ENCODE results near the gene CCDC167.

Gene CCDC167

DNA sequence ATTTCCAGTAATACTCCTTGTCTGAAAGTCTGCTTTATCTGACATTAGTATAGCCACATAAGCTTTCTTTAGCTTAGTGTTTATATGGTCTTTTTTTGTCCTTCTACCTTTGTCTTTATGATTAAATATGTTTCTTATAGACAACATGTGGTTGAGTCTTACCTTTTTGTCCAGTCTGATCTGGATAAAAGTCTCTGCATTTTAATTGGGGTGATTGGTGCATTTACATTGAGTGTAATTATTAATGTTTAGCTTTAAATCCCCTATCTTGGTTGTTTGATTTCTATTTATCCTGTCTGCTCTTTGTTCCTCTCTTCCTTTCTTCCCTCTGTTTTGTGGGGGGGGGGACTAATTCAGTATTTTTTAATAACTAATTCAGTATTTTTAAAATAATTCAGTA lies 32.0 kb downstream of the CCDC167 start:
- Histone ChIP-seq H3K36me3 (peaks cover 61% of the 10 kb centered on the region), H3K9me3 (ENCODE audit: severe bottlenecking) (peaks cover 5% of the 10 kb centered on the region), H3K27ac (no peak overlapping the region), H3K27me3 (ENCODE audit: insufficient read depth, low read depth, severe bottlenecking) (no peaks in the 10 kb centered on the region), H3K4me3 (ENCODE audit: low read depth, low read length) (no peak overlapping the region)
- DNase-seq = no peak
- TF ChIP-seq, protein P1, sequence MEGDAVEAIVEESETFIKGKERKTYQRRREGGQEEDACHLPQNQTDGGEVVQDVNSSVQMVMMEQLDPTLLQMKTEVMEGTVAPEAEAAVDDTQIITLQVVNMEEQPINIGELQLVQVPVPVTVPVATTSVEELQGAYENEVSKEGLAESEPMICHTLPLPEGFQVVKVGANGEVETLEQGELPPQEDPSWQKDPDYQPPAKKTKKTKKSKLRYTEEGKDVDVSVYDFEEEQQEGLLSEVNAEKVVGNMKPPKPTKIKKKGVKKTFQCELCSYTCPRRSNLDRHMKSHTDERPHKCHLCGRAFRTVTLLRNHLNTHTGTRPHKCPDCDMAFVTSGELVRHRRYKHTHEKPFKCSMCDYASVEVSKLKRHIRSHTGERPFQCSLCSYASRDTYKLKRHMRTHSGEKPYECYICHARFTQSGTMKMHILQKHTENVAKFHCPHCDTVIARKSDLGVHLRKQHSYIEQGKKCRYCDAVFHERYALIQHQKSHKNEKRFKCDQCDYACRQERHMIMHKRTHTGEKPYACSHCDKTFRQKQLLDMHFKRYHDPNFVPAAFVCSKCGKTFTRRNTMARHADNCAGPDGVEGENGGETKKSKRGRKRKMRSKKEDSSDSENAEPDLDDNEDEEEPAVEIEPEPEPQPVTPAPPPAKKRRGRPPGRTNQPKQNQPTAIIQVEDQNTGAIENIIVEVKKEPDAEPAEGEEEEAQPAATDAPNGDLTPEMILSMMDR (IDR thresholded peaks at IDR 0.05; ENCODE audit: low read depth, low read length) = no peak

DNA sequence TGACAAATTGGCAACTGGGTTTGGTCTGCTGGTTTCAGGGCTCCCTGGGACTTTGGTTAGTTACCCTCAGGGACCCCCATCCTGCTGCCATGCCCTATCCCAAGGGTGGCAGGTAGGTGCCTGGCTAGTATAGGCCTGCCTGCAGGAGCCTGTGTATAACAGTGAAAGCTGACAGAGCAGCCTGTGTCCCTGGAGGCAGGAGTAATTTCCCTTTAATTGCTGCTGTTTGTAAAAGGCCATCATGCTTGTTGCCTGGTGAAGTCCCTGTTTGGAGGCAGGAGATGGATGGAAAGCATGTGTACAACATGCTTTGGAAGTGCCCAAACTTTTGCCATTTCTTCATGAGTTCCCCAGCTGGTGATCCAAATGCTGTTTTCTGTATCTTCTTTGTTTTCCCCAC lies 36.6 kb downstream of the CCDC167 start:
- DNase-seq = no peak
- Histone ChIP-seq H3K27me3 (ENCODE audit: insufficient read depth, low read depth, severe bottlenecking) (no peaks in the 10 kb centered on the region), H3K36me3 (peaks cover 71% of the 10 kb centered on the region), H3K4me3 (ENCODE audit: low read depth, low read length) (no peak overlapping the region), H3K27ac (no peak overlapping the region), H3K9me3 (ENCODE audit: severe bottlenecking) (no peaks in the 10 kb centered on the region)
- TF ChIP-seq, protein P1 (IDR thresholded peaks at IDR 0.05; ENCODE audit: low read depth, low read length) = no peak

DNA sequence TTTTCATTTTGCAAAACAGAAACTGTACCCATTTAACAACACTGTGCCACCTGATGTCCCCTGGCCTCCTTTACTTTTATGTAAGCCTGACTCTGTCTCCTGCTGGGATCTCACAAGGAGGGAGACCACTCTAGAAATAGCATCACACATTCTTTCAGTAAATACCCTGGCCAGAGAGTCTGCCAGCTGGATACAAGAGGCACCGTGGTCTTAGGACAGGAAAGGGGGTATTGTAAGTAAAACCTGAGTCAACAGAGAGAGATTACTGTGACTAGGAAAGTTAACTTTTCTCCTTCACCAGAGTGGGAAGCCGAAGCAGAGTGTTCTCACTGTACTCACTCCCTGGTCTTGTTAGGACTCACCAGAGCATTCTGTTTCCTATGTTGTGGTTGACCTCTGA lies 38.9 kb downstream of the CCDC167 start:
- TF ChIP-seq, protein P1 (IDR thresholded peaks at IDR 0.05; ENCODE audit: low read depth, low read length) = no peak
- H3K36me3 ChIP-seq = peaks cover 71% of the 10 kb centered on the region
- no peak overlapping the region for H3K4me3 ChIP-seq (ENCODE audit: low read depth, low read length)
- H3K9me3 ChIP-seq (ENCODE audit: severe bottlenecking) = no peaks in the 10 kb centered on the region
- H3K27ac ChIP-seq = peak overlapping the region; percentile 52
- H3K27me3 ChIP-seq (ENCODE audit: insufficient read depth, low read depth, severe bottlenecking) = no peaks in the 10 kb centered on the region
- DNase-seq = no peak

DNA sequence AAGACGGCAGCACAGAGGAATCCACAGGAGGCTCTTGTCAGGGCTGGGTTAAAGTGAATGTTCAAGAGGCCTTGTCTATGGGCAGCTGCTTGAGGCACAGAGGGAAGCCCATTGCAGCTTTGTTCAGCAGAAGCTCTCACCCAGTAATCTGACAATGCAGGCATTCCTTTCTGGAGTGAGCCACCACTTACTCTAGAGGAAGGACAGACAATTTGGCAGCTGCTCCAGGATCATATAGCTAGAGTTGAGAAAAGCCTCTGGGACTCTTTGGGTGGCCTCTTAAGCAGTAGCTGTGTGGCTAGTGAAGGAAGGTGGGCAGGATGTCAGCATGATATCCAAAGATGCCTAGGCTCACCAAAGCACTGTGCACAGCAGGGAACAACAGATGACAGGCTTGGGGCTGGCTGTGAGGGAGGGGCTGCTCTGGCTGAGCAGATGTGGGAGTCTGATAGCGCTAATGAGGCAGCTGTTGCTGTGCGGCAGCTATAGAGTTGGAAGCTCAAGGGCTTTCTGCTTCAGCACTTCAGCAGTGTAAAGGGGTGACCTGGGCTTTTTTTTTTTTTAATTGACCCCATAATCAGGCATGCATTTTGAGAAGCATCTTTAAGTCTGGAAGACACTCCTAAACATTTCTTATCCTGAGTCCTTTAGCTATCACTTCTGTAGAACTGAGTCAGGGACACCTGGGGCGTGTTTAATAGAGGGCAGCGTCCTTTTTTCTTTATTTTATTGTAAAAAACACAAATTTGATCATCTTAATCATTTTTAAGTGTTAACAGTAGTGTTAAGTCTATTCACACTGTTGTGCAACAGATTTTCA lies 39.5 kb downstream of the CCDC167 start:
- peaks cover 71% of the 10 kb centered on the region for H3K36me3 ChIP-seq
- H3K4me3 ChIP-seq (ENCODE audit: low read depth, low read length) = no peak overlapping the region
- H3K27ac ChIP-seq = peak overlapping the region; percentile 52
- no peaks in the 10 kb centered on the region for H3K9me3 ChIP-seq (ENCODE audit: severe bottlenecking)
- TF ChIP-seq, protein P1 (IDR thresholded peaks at IDR 0.05; ENCODE audit: low read depth, low read length) = no peak
- DNase-seq = peak; percentile 87
- no peaks in the 10 kb centered on the region for H3K27me3 ChIP-seq (ENCODE audit: insufficient read depth, low read depth, severe bottlenecking)

DNA sequence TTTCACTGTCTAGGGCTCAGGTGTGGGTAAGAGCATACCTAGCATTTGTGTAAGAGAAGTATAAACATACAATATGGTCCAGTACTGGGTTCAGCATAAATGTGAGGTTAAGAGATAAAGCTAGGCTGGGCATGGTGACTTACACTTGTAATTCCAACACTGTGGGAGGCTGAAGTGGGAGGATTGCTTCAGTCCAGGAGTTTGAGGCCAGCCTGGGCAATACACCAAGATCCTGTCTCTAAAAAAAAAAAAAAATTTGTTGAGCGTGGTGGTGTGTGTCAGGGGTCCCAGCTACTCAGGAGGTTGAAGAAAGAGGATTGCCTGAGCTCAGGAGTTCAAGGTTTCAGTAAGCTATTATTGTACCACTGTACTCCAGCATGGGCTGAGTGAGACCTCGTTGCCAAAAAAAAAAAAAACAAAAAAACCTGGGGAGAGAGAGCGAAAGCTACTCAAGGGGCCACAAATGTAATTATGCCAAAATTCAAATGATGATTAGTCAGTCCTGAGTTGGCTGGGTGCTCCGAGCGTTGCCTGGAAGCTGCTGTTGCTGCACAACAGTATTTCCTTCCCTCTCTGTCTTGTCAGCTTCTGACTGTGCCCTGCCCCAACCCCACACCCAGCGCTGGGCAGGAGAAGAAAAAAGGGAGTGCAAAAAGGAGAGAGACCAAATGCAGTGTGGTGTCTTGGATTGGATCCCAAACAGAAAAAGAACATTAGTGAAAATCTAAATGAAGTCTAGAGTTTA lies 42.7 kb downstream of the CCDC167 start:
- Histone ChIP-seq H3K9me3 (ENCODE audit: severe bottlenecking) (no peaks in the 10 kb centered on the region), H3K27me3 (ENCODE audit: insufficient read depth, low read depth, severe bottlenecking) (no peaks in the 10 kb centered on the region), H3K4me3 (ENCODE audit: low read depth, low read length) (no peak overlapping the region), H3K36me3 (peaks cover 74% of the 10 kb centered on the region), H3K27ac (no peak overlapping the region)
- TF ChIP-seq, protein P1 (IDR thresholded peaks at IDR 0.05; ENCODE audit: low read depth, low read length) = no peak
- DNase-seq = no peak
